ENCODE results near the gene MGST2. TPM values are rescaled to one million over a fixed set of nuclear protein-coding genes. Genes with fewer than 3 reads are reported as not detected.
A peak's percentile ranks its signal among the peaks of the same experiment; 100 is the strongest.

MGST2 gene
- total and polyA plus RNA-seq, 2 experiments from 2014 or later, result 82.4 to 97.9 TPM

DNA sequence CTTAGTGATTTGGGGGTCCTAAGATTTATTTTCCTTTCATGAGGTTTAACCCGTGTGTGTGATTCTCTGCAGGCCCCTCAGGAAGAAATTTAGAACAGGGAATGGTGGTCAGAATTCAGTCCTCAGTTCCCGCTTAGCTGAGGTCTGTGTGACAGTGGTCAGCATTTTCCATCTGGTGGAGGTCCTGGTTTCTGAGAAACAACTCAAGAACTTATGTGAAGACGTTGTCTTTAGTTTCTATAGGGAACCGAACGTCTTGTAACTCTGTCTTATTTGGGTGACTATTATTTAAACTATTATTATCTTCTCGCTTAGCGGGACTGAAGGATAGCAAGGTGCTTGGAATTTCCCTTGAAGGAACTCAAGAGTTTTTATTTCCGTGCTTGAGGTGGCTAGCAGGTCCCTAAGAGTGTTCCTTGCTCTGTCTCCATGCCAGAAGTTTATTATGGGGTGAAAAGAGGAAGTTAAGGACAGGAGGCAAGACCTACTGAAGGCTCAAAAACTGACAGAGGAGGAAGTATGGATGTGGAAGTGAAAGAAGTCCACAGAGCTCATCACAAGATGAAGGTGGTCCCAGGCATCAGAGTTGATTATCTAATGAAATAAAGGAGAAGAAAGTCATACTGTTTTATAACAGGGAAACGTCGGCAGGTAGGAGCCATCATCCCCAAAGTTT, 9.4 kb downstream of the MGST2 start:
- H3K9me3 ChIP-seq (ENCODE audit: low read depth), result no peaks in the 10 kb centered on the region
- no peak for DNase-seq (ENCODE audit: low spot score)
- H4K20me1 ChIP-seq (ENCODE audit: insufficient read depth, poor library complexity, severe bottlenecking), result no peaks in the 10 kb centered on the region
- H3K9me2 ChIP-seq (replicated peaks; ENCODE audit: insufficient read depth), result no peaks in the 10 kb centered on the region
- H3K4me3 ChIP-seq, result no peak overlapping the region
- peaks cover 97% of the 10 kb centered on the region for H3K79me2 ChIP-seq
- H3K36me3 ChIP-seq (replicated peaks; ENCODE audit: insufficient read depth, low read depth), result no peaks in the 10 kb centered on the region
- H2AFZ ChIP-seq, result no peak overlapping the region
- 94% methylated on average over 10 of the region's 10 CpGs for WGBS (ENCODE audit: low lambda C conversion rate, missing lambda C conversion rate)
- H3K4me2 ChIP-seq, result no peak overlapping the region
- no peaks in the 10 kb centered on the region for H3K4me1 ChIP-seq (ENCODE audit: insufficient read depth)
- no peak overlapping the region for H3K27ac ChIP-seq
- no peaks in the 10 kb centered on the region for H3K27me3 ChIP-seq
- no peak for TF ChIP-seq EZH2phosphoT487 (IDR thresholded peaks at IDR 0.05; ENCODE audit: low read depth, severe bottlenecking, unreplicated experiment)
- TF ChIP-seq, protein P1, sequence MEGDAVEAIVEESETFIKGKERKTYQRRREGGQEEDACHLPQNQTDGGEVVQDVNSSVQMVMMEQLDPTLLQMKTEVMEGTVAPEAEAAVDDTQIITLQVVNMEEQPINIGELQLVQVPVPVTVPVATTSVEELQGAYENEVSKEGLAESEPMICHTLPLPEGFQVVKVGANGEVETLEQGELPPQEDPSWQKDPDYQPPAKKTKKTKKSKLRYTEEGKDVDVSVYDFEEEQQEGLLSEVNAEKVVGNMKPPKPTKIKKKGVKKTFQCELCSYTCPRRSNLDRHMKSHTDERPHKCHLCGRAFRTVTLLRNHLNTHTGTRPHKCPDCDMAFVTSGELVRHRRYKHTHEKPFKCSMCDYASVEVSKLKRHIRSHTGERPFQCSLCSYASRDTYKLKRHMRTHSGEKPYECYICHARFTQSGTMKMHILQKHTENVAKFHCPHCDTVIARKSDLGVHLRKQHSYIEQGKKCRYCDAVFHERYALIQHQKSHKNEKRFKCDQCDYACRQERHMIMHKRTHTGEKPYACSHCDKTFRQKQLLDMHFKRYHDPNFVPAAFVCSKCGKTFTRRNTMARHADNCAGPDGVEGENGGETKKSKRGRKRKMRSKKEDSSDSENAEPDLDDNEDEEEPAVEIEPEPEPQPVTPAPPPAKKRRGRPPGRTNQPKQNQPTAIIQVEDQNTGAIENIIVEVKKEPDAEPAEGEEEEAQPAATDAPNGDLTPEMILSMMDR (IDR thresholded peaks at IDR 0.05; ENCODE audit: poor library complexity), result no peak
- no peak for TF ChIP-seq EZH2 (IDR thresholded peaks at IDR 0.05; ENCODE audit: borderline replicate concordance)

DNA sequence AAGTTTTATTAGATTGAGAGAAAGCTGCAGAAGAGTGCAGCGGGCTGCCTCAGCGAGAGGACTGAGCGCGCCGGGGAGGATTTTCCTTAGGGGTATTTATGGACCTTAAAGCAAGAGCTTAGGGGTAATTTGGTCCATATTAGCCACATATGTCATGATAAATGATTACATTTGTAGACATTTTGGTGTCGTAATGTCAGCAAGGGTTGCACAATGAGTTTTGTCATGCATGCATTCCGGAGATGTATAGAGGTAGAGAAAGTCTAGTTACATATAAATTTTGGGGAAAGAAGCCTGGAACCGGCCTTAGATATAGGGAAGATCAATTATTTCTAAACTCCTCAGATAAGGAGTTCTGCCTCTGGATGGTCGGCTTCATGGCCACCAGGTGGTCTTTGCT, 10.0 kb downstream of the MGST2 start:
- H3K4me1 ChIP-seq (ENCODE audit: insufficient read depth), result no peaks in the 10 kb centered on the region
- no peaks in the 10 kb centered on the region for H3K27me3 ChIP-seq
- TF ChIP-seq, protein P1 (IDR thresholded peaks at IDR 0.05; ENCODE audit: poor library complexity), result no peak
- TF ChIP-seq EZH2 (IDR thresholded peaks at IDR 0.05; ENCODE audit: borderline replicate concordance) (no peak), EZH2phosphoT487 (IDR thresholded peaks at IDR 0.05; ENCODE audit: low read depth, severe bottlenecking, unreplicated experiment) (no peak)
- no peaks in the 10 kb centered on the region for H3K9me3 ChIP-seq (ENCODE audit: low read depth)
- peaks cover 97% of the 10 kb centered on the region for H3K79me2 ChIP-seq
- H4K20me1 ChIP-seq (ENCODE audit: insufficient read depth, poor library complexity, severe bottlenecking), result no peaks in the 10 kb centered on the region
- H3K27ac ChIP-seq, result no peak overlapping the region
- no peak overlapping the region for H3K4me3 ChIP-seq
- H3K4me2 ChIP-seq, result no peak overlapping the region
- DNase-seq (ENCODE audit: low spot score), result no peak
- no peak overlapping the region for H2AFZ ChIP-seq
- 89% methylated on average over 9 of the region's 9 CpGs for WGBS (ENCODE audit: low lambda C conversion rate, missing lambda C conversion rate)
- no peaks in the 10 kb centered on the region for H3K36me3 ChIP-seq (replicated peaks; ENCODE audit: insufficient read depth, low read depth)
- no peaks in the 10 kb centered on the region for H3K9me2 ChIP-seq (replicated peaks; ENCODE audit: insufficient read depth)

DNA sequence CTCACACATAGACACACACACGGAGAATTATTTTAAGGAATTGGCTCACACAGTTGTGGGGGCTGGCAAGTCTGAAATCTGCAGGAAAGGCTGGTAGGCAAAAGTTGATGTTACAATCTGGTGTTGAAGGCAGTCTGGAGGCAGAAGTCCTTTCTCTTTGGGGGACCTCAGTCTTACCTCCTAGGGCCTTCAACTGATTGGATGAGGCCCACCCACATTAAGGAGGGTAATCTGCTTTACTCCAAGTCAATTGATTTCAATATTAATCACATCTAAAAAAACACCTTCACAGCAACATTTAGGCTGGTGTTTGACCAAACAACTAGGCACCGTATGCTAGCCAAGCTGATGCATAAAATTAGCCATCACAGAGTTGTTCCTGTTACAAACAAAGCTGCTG, 10.7 kb downstream of the MGST2 start:
- Histone ChIP-seq H4K20me1 (ENCODE audit: insufficient read depth, poor library complexity, severe bottlenecking) (no peaks in the 10 kb centered on the region), H3K4me2 (no peak overlapping the region), H3K9me2 (replicated peaks; ENCODE audit: insufficient read depth) (no peaks in the 10 kb centered on the region), H3K4me3 (no peak overlapping the region), H3K79me2 (peaks cover 93% of the 10 kb centered on the region), H3K36me3 (replicated peaks; ENCODE audit: insufficient read depth, low read depth) (no peaks in the 10 kb centered on the region), H3K9me3 (ENCODE audit: low read depth) (no peaks in the 10 kb centered on the region), H2AFZ (no peak overlapping the region), H3K27ac (peak overlapping the region; percentile 18), H3K4me1 (ENCODE audit: insufficient read depth) (no peaks in the 10 kb centered on the region), H3K27me3 (no peaks in the 10 kb centered on the region)
- TF ChIP-seq EZH2 (IDR thresholded peaks at IDR 0.05; ENCODE audit: borderline replicate concordance) (no peak), EZH2phosphoT487 (IDR thresholded peaks at IDR 0.05; ENCODE audit: low read depth, severe bottlenecking, unreplicated experiment) (no peak)
- TF ChIP-seq, protein P1 (IDR thresholded peaks at IDR 0.05; ENCODE audit: poor library complexity), result no peak
- DNase-seq (ENCODE audit: low spot score), result no peak
- 90% methylated on average over 2 of the region's 2 CpGs for WGBS (ENCODE audit: low lambda C conversion rate, missing lambda C conversion rate)

All from hepatocyte (in vitro differentiated cells).